ENCODE measurements around the gene NDRG2. TPM values are rescaled to one million over a fixed set of nuclear protein-coding genes. Genes with fewer than 3 reads are reported as not detected.
"Not testable (repeated sequence)": the region's sequence is repeated elsewhere in the genome, so short reads cannot be mapped to it uniquely, and the experiment has no call there.

The NDRG2 gene
- total RNA-seq, 1 experiment from 2014 or later, result 31.3 TPM

DNA sequence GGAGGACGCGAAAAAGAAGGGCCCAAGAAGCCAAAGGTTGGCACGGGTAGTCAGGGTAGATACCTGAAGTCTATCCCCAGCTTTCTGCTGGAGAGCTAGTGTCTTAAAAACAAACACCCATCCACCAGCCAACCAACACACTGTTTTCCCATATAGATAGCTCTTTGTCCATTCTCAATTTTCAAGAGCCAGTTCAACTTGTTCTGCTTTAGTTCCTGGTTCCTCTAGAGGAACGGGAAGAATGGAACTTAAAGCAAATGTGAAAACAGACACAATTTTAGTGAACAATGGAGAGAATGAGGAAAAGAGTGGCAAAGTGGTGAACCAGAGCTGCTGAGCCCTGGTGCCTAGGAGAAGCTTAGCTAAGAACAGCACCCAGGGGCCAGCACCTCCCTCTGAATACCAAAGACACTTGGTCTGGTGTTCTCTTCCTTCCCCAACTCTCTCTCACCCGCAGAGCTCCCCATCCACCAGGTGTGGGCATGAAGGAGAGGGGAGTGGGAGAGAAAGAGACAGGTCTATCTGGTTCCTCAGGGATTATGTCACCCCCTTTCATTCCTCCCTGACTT is 3.8 kb downstream of the NDRG2 start:
- DNase-seq (ENCODE audit: low read depth), result no peak
- in situ Hi-C loops (cut with HindIII; ENCODE audit: low pct_unique_long_range_greater_than_20kb, low sequenced_read_pairs), result no loop called here

DNA sequence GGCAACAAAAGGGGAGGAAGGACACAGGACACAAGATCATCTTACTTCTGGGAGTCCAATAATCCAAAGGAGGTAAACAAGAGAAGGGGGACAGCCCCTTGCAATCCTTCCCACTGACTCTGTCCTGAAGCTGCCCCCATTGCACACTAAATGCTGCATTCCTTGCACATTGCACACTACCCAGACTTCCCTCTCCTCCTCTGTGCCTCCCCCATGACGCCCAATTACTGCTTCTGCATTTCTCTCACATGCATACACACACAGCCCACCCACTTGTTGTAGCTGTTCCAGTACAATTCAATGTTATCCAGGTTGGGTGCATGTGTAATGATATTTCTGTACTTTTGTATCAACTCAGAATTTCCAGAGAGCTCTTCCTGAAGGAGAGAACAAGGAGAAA is 5.5 kb downstream of the NDRG2 start:
- in situ Hi-C loops (cut with HindIII; ENCODE audit: low pct_unique_long_range_greater_than_20kb, low sequenced_read_pairs), result no loop called here
- DNase-seq (ENCODE audit: low read depth), result no peak

DNA sequence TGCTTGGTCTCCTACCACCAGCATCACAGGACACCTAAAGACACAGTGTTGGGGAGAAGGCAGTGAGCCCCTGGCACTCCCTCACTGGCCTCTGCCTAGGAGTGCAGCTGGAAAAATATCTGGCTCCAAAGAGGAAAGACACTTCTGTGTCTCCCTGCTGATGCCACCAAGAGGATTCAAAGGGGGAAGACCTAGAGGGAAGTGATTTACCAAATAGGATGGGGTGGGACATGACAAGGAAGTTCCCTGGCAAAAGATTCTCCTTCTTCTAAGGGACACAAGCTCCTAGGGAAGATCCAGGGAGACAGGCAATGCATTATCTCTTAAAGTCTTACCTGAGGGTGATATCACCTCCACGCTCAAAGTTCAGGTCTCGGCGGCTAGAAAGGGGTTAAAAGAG is 6.1 kb downstream of the NDRG2 start:
- in situ Hi-C loops (cut with HindIII; ENCODE audit: low pct_unique_long_range_greater_than_20kb, low sequenced_read_pairs), result no loop called here
- no peak for DNase-seq (ENCODE audit: low read depth)

- DNase-seq (ENCODE audit: low read depth), result no peak
- in situ Hi-C loops (cut with HindIII; ENCODE audit: low pct_unique_long_range_greater_than_20kb, low sequenced_read_pairs), result no loop called here
These were observed 6.6 kb downstream of the NDRG2 start for GRCh38 chr14:21018286-21018685.

GRCh38 chr14:21017528-21018245 is 7.2 kb downstream of the NDRG2 start:
- no peak for DNase-seq (ENCODE audit: low read depth)
- in situ Hi-C loops (cut with HindIII; ENCODE audit: low pct_unique_long_range_greater_than_20kb, low sequenced_read_pairs), result no loop called here

DNA sequence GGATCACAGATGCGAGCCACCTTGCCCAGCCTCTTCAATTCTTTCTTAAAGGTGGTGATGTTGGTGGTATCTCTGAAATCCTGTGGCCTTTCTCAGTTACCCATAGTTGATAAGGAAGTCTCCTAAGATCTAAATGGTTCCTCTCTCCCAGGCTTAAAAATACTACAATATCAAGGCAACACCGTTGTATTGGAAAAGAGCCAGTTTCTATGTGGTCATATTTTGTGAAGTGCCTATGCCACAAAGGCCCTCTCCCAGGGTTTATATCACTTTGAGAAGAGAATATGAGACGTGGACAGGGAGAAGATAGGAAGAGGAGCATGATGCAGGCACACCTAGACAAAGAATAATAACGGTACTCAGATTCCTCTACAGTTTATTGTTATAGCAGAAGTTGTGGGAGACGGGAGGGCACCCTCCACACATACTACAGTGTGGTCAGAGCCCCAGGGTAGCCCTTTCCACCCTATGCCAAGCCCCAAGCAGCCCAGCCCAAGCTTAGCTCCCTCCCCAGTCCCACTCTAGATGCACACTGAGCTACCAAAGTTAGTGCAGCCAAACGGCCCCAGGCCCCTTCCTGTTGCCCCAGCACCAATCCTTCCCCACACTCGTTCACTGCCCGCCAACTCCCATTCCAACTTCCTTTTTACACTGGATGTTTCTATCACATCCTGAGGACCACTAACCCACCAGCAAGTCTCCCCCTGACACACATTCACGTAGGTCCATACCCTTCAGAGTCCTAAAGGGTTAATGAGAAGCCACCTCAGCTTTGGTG is 8.3 kb downstream of the NDRG2 start:
- in situ Hi-C loops (cut with HindIII; ENCODE audit: low pct_unique_long_range_greater_than_20kb, low sequenced_read_pairs), result no loop called here
- no peak for DNase-seq (ENCODE audit: low read depth)

- DNase-seq (ENCODE audit: low read depth), result no peak
- in situ Hi-C loops (cut with HindIII; ENCODE audit: low pct_unique_long_range_greater_than_20kb, low sequenced_read_pairs), result no loop called here
These were observed 9.5 kb downstream of the NDRG2 start for GRCh38 chr14:21015312-21015711.

DNA sequence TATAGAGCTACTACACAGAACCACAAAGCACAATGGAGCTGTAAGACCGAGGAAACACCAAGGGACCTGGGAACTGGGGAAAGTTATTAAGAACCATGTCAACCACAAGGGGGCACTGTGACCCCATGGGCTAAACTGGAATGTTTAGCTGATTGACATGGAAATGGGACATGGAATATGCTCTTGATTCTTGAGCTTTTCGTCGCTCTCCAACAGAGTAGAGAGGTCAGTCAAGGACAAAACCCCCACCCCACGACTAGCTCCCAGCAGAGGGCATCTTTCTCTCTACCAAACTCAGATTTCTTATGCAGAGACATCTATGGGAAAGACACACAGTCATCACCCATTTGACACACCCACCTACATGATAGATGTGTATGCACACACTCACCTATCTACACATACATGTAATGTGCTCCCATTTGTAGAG is 10.1 kb downstream of the NDRG2 start:
- in situ Hi-C loops (cut with HindIII; ENCODE audit: low pct_unique_long_range_greater_than_20kb, low sequenced_read_pairs), result no loop called here
- DNase-seq (ENCODE audit: low read depth), result peak; percentile 62

GRCh38 chr14:21011136-21011535 is 13.7 kb downstream of the NDRG2 start:
- DNase-seq (ENCODE audit: low read depth), result no peak
- in situ Hi-C loops (cut with HindIII; ENCODE audit: low pct_unique_long_range_greater_than_20kb, low sequenced_read_pairs), result no loop called here

DNA sequence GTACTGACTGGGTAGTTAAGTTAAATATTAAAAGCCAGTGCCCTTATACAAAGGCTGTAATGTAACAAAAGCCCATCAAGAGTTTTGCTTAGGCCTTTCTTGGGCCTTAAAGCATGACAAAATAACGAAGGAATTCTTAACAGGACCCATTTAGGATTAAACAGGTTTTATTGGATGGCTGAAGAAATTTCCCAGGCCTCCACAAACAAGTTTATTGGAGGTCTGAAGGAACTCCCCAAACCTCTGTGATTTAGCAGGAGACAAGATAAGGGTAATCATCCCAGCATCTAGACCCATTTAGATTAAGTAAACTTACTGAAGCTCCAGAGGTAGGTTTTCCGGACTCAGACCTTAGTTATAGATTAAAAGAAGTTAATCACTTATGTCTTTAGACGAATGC is 15.1 kb downstream of the NDRG2 start:
- DNase-seq (ENCODE audit: low read depth); in situ Hi-C loops (cut with HindIII; ENCODE audit: low pct_unique_long_range_greater_than_20kb, low sequenced_read_pairs): not testable (repeated sequence)

DNA sequence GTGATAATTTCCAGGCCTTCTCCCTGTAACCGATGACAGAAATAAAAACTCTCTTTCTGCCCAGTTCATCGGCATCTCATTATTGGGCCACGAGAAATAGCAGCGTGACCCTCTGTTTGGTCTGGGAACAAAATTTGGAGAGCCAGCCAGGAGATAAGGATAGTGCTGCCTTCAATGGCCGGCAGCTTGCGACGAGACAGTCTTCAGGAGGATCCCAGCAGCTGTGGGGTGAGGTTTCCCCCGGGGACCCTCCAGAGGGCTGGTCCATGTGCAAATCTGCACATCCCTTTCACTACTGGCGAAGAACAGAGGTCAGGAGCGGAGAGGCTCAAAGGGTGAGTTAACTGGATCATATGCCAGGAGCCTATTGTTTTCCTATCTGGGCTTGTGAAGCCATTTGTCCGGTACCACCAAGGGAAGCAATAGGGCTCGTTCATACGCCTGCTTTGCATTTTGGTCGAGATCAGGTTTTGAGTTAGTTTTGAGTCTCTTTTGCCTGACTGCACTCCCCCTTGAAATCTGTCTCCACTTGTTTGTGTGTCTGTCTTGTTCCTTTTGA is 21.0 kb downstream of the NDRG2 start:
- no peak for DNase-seq (ENCODE audit: low read depth)
- in situ Hi-C loops (cut with HindIII; ENCODE audit: low pct_unique_long_range_greater_than_20kb, low sequenced_read_pairs), result no loop called here

GRCh38 chr14:21001218-21001617 is 23.6 kb downstream of the NDRG2 start:
- in situ Hi-C loops (cut with HindIII; ENCODE audit: low pct_unique_long_range_greater_than_20kb, low sequenced_read_pairs), result no loop called here
- no peak for DNase-seq (ENCODE audit: low read depth)

- no peak for DNase-seq (ENCODE audit: low read depth)
- in situ Hi-C loops (cut with HindIII; ENCODE audit: low pct_unique_long_range_greater_than_20kb, low sequenced_read_pairs), result no loop called here
These were observed 25.3 kb downstream of the NDRG2 start for GRCh38 chr14:20999591-20999990.

DNA sequence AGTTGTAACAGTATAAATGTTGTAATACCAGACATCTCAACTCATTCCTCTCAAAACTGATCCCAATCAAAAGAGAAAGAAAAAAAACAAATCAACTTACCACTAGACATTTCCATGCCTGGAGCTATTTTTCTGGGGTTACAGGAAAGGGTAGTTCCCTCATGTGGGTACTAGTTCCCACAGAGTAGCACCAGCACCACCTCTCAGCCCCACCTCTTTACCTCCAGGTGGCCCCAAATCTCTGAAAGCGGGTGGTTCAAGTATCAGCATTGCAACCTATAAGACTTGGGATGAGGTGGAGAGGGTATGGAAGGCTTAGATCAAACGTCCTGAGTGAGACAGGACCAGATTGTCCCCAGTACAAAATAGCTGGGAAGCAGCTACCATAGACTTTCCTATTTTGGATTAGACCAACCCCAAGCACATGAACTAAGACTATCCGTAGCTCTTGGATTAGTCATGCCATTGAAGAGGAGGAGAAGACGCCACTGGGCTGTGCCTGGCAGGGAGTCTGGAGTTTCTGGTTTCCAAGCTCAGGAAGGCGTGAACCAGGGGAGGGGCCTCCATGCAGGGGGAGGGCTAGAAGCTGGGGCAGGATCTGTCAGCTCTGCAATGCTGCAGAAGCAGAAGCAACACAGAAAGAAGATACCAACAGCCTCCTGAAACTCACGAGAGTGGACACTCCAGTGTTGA is 26.0 kb downstream of the NDRG2 start, which contains the start of gene SLC39A2:
TSS of gene SLC39A2 (plus strand) at position 620 of the 693 bp plus-strand sequence. CDS start 154 bp downstream, outside the sequence.
- peak; percentile 58 for DNase-seq (ENCODE audit: low read depth)
- in situ Hi-C loops (cut with HindIII; ENCODE audit: low pct_unique_long_range_greater_than_20kb, low sequenced_read_pairs), result no loop called here

- in situ Hi-C loops (cut with HindIII; ENCODE audit: low pct_unique_long_range_greater_than_20kb, low sequenced_read_pairs), result no loop called here
- DNase-seq (ENCODE audit: low read depth), result no peak
These were observed 26.7 kb downstream of the NDRG2 start for GRCh38 chr14:20998139-20998538.

DNA sequence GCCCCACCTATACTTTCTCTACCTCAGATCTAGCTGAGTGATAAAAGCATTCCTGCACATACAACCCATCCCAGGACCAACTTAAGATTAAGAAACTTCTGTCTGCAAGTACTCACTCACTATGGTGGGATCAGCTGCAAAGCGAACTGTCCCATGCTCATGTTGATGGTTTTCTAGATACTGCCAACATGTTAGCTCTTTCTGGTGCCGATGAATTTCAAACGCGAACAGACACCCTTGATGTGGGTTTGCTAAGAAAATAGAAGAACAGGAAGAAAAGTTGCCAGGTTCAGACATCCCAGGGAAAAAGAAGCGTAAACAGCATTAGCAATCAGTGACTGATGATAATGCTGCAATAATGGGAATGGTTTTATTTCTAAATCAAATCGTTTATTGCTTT is 27.3 kb downstream of the NDRG2 start:
- DNase-seq (ENCODE audit: low read depth), result no peak
- in situ Hi-C loops (cut with HindIII; ENCODE audit: low pct_unique_long_range_greater_than_20kb, low sequenced_read_pairs), result no loop called here

DNA sequence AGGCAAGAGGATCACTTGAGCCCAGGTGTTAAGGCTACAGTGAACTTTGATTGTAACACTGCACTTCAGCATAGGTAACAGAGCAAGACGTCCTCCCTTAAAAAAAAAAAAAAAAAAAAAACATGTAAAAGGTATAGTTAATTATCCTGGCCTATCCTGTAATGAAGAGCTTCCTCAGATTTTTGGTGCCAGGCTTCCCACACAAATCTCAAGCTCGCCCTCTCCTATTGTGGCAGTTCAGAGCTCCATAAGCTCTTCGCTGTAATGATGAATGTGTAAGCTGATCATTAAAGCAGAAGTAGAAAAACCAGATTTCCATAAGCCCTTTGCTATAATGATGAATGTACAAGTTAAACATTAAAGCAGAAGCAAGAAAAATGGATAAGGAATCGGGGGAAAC is 27.7 kb downstream of the NDRG2 start:
- DNase-seq (ENCODE audit: low read depth), result no peak
- in situ Hi-C loops (cut with HindIII; ENCODE audit: low pct_unique_long_range_greater_than_20kb, low sequenced_read_pairs), result no loop called here

DNA sequence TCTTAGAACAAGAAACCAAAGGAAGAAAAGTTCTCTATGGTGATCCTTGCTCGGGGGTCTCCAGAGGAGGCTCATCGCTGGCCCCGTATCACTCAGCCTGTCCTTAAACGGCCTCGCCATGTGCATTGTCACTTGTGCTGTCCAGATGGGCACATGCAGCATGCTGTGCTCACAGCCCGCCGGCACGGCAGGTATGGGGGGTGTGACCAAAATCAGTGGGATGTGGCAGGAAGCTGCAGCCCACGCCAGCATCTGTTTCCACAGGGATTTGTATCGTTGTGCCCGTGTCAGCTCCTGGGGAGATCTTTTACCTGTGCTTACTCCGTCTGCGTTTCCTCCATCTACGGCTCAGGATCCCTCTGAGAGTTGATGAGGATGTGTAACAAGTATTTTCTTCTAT is 28.3 kb downstream of the NDRG2 start:
- in situ Hi-C loops (cut with HindIII; ENCODE audit: low pct_unique_long_range_greater_than_20kb, low sequenced_read_pairs), result no loop called here
- DNase-seq (ENCODE audit: low read depth), result no peak

Measured in Caki2 (cell line).